Measurements from ENCODE around the gene ELMO2.
A peak's percentile ranks its signal among the peaks of the same experiment; 100 is the strongest.

Gene ELMO2

DNA sequence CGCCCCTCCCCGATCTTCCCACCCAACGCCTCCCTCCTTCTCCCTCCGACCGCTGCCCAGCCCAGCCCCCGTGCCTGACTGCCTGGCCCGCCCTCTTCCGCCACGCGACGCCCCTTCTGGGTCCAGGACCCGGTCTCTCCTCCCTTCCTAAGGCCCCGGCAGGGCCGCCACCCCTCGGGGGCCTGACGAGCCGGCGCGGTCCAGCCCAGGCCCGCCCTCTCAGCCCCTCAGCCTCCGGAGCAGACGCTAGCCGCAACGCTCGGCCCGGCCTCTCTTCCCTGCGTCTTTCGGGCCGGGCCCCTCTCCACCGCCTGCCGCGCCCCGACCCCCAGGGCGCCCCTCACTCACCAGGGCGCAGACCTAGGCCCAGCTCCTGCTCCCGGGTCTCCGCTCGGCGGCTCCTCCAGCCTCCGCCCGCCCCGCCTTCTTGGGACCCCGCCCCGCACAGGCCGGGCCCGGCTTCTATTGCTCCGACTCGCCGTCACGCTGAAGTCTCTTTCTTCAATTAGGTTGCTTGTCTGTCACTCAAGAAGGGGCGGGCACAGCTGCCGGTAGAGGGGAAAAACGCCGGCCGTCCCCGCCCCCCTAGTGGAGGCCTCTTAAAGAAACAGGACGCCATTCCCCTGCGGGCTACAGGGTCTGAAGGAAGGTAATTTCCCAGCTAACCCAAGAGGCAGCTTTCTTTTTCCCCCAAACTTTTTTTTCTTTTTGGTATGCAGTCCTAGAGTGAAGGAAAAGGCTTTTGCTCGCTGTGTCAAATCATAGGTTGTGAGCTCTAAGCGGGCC, at the start of gene ELMO2:
ELMO2 (minus strand) TSS at position 416 of the 786 bp plus-strand sequence. CDS start 12,133 bp downstream, outside the sequence.
- peak; percentile 96 for DNase-seq (ENCODE audit: low spot score)

DNA sequence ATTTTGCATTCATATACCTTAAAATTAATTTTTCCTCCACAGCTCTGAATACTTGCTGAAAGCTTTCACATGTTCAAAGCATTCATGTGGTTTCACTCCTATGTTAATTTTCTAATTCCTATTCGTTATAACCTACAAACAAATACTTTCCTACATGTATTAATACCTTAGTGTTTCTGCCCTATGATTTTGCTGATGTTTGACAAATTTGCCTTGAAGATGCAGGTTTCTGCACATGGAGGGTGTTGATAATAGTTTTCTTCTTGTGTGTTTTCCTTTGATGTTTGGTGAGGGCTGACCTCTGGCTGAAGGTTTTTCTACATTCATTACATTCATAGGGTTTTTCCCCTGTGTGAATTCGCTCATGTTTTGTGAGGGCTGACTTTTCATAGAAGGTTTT, 49.3 kb upstream of the ELMO2 start:
- no peak for DNase-seq (ENCODE audit: low spot score)

GRCh38 chr20:46446851-46447250, 40.4 kb upstream of the ELMO2 start:
- no peak for DNase-seq (ENCODE audit: low spot score)

DNA sequence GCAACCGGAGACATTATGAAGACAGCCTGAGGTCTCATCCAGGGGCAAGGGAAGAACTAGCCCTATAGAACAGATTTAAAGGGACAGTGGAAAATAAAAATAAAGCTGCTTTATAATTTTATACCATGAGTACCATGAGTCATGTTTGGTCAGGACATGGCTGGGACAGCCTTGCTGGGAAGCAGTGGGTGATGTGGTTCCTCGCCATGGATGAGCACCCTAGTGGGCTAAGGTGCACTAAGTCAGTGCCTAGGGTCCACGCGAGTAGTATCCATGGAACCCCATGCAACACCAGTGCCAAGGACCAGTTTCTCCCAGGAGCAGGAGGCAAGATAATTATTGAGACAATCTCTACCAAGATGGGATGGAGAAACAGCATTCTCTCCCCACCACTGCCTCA, 33.4 kb upstream of the ELMO2 start:
- no peak for DNase-seq (ENCODE audit: low spot score)

- DNase-seq (ENCODE audit: low spot score): peak; percentile 7
Measured at GRCh38 chr20:46438156-46438750, 31.8 kb upstream of the ELMO2 start.

- DNase-seq (ENCODE audit: low spot score): no peak
Measured at GRCh38 chr20:46435146-46435545, 28.7 kb upstream of the ELMO2 start.

DNA sequence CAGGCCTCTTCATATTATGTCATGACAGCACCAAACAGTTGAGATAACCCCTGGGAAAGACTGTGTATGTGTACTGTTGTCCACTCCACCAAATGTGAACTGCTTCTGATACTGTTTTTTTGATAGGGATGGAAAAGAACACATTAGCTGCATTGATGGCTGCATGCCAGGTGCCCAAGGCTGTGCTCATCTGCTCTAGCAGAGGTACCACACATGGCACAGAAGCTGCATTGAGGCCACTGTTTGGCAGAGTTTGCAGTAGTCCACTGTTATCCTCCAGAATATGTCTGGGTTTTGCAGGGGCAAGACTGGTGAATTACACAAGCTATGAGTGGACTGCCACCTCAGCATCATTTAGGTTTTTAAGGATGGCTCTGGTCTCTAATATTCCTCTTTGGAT, 28.2 kb upstream of the ELMO2 start:
- no peak for DNase-seq (ENCODE audit: low spot score)

GRCh38 chr20:46433051-46433450, 26.6 kb upstream of the ELMO2 start:
- no peak for DNase-seq (ENCODE audit: low spot score)

DNA sequence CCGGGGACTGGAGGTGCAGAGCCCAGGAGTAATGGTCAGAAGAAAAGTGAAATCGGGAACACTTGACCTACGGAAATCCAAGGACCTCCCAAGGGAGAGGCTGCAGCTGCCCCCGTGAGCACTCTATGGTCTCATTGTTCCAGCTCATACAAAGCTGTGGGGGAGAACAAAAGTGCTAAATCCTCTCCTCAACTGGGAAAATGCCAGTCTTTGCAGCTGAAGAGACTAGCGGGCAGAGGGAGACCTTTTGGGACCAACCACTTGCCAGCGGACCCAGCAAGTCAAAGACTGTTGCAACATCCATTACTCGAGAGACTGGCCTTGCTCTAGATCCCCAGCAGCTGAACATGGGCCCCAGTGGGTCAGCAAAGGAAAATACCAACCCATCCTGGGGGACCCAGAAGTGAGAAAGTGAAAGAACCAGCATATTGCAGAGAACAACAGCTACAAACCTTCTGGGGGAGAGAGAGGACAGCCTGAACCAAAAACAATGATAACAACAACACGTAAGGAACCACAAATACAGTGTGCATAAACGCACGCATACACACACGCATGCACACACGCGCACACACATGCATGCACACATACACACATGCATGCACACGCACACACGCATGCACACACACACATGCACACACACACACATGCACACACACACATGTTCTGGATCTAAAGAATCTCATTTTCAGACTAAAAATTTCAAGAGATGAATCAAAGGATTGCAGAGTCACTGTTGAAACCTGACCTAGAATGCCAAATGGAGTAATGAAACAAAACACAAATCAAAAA, 24.7 kb upstream of the ELMO2 start:
- DNase-seq (ENCODE audit: low spot score): no peak

DNA sequence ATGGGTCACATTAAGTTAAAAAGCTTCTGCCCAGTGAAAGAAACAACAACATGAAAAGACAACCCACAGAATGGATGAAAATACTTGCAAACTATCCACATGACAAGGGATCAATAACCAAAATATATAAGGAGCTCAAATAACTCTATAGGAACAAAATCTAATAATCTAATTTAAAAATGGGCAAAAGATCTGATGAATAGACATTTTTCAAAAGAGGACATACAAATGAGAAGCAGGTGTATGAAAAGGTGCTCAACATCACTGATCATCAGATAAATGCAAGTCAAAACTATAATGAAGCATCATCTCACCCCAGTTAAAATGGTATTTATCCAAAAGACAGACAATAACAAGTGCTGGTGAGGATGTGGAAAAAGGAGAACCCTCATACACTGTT, 21.0 kb upstream of the ELMO2 start:
- no peak for DNase-seq (ENCODE audit: low spot score)

DNA sequence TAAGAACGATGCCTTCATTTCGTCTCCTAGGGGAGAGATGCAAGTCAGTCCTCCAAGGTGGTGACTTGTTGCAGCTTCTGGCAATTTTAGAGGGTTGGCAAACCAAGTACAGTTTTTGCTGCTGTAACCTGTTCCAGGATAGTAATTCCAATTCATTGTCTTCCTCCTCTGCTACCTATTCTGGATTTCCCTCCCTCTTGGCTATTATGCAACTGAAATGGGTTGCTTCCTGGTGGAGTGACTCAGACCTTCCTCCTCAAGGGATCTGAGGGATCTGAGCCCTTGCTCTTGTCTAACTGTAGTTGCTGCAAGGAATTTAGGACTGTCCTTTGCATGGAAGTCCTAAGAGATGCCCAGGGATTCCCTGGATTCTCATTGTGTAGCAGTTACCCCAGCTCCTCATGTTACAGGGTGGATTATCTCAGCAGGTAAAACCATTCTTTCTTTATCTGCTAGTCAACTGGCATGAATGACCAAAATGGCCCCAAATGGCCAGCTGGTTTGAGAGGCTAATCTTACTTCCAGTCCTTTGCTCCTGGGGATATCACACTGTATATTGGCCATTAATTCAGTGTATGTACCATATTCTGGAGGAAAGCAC, 17.6 kb upstream of the ELMO2 start:
- DNase-seq (ENCODE audit: low spot score): no peak

DNA sequence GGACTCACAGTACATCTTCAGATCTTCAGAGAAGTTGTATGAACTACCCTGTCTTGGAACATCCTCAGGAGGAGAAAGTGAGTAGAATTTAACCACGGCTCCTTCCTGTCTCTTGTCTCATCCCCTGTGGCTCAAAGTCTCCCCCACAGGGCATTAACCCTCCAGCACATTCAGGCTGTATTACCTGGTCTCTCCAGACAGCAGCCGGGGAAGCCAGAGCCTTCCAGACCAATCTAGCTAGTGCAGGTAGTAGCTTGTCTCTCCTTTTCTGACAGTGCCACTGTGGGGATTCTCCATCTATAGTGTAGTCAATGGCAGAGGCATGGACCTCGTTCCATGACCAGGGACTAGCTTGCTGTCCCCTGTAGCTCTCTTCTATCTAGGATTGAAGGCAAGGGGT, 16.9 kb upstream of the ELMO2 start:
- no peak for DNase-seq (ENCODE audit: low spot score)

DNA sequence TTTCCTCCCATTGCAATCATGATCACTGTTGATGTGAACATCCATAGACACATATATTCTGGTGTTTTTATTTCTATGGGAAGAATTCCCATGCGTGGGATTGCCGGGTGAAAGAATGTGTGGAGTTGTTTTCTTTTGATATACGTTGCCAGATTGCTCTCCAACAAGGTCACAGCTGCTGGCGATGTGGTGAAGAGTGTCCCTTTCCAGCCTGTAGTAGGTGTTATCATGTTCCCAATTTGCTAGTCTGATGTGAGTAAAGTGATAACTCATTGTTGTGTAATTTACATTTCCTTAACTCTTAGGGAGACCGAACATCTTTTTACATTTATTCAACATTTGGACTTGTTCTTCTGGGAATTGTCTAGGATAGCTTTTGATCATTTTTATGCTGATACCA, 14.5 kb upstream of the ELMO2 start:
- DNase-seq (ENCODE audit: low spot score): no peak

GRCh38 chr20:46419882-46420281, 13.5 kb upstream of the ELMO2 start:
- no peak for DNase-seq (ENCODE audit: low spot score)

DNA sequence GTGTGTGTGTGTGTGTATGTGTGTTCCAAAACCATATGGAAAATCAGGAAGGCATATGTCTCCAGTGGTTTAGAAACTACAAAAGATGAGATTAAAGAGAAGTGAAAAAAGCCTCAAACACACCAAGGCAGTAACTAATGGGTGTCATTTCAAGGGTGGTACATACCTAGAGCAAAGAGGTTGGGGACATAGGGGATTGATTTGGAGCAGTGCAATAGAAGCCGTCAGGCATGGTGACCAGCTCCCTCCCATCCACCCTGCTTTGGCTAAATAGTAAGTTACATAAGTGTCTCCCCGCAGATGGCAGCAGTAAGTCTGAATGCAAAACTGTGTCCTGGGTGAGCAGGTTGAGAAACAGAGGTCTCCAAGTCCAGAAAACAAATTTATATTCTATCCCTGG, 10.4 kb upstream of the ELMO2 start:
- DNase-seq (ENCODE audit: low spot score): no peak

DNA sequence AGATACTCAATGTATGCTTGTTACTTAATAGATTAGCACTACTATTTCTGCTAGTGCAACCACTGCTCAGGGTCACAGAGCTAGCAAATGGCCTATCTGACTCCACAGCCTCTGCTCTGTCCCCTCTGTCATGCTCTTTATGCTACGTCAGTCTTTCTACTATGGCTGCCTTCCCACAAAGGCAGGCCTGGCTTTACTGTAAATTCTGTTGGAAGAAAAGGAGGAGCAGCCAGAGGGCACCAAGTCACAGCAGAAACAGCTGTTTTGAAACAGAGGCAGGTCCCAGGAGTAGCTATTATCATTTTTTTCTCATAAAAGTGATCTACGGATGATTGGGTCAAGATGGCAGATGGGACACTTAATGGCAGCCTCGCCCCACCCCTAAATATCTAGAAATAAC, 10.0 kb upstream of the ELMO2 start:
- no peak for DNase-seq (ENCODE audit: low spot score)

GRCh38 chr20:46415773-46416172, 9.4 kb upstream of the ELMO2 start:
- no peak for DNase-seq (ENCODE audit: low spot score)

DNA sequence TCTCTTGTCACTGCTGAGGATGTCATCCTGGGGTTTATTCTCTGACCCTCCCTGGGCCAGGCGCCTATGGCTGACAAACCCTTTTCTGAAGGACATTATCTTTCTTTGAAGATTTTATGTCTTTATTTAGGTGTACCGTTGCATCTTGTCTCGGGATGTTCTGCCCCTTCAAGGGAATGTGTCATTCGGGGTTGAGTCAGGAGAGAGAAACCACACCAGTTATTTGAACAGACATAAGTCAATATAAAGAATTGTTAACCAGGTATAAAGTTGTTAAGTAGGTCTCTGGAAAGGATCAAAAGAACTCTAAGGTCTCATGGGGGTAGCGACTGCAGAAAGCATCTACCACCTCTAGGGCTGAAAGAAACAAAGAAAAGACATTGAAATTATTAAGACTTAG, 8.2 kb upstream of the ELMO2 start:
- DNase-seq (ENCODE audit: low spot score): no peak

- no peak for DNase-seq (ENCODE audit: low spot score)
Measured at GRCh38 chr20:46411637-46412036, 5.2 kb upstream of the ELMO2 start.

GRCh38 chr20:46408281-46408731, 1.9 kb upstream of the ELMO2 start:
- no peak for DNase-seq (ENCODE audit: low spot score)

GRCh38 chr20:46407671-46407996, 1.2 kb upstream of the ELMO2 start:
- no peak for DNase-seq (ENCODE audit: low spot score)

GRCh38 chr20:46406986-46407670, 713 bp upstream of the ELMO2 start:
- peak; percentile 78 for DNase-seq (ENCODE audit: low spot score)

Measured in CD4-positive, alpha-beta T cell treated with Interleukin-6 at 100 ng/mL for 8 hours (primary cell).